Measurements from ENCODE around the gene THRAP3. TPM values are rescaled to one million over a fixed set of nuclear protein-coding genes. Genes with fewer than 3 reads are reported as not detected.

THRAP3 gene
- total RNA-seq, 1 donor from 2014 or later, result 167 TPM

DNA sequence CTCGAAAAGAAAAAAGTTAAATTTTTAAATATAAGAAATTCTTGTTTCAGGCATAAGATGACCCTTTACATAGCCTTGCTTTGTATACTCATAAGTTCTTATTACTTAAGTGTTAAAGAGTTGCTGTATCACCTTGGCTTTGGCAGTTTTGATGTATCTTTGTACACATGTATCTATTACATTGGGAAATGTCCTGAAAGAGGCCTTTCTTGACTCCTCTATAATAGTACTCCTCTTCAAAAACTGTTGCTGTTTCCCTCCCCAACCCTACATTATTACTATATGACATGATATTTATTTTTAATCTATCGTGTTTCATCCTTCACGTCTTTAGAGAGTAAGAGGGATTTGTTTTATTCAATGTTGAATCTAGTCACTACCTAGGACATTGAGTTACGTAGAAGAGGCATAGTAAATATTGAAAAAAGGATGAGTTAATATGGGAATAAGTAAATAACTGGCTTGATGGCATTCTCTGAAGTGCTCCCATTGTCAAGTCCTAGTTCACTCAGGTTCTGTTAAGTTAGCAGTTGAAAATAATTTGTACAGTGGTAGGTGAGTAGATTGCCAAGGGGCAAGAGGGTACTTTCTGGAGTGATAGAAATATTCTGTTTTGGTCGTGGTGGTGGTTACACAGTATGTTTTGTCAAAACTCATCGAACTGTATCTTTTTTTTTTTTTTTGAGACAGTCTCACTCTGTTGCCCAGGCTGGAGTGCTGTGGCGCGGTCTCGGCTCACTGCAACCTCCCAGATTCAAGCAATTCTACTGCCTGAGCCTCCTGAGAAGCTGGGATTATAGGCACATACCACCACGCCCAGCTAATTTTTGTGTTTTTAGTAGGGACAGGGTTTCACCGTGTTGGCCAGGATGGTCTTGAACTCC, 8.2 kb downstream of the THRAP3 start:
- TF ChIP-seq, protein P1, sequence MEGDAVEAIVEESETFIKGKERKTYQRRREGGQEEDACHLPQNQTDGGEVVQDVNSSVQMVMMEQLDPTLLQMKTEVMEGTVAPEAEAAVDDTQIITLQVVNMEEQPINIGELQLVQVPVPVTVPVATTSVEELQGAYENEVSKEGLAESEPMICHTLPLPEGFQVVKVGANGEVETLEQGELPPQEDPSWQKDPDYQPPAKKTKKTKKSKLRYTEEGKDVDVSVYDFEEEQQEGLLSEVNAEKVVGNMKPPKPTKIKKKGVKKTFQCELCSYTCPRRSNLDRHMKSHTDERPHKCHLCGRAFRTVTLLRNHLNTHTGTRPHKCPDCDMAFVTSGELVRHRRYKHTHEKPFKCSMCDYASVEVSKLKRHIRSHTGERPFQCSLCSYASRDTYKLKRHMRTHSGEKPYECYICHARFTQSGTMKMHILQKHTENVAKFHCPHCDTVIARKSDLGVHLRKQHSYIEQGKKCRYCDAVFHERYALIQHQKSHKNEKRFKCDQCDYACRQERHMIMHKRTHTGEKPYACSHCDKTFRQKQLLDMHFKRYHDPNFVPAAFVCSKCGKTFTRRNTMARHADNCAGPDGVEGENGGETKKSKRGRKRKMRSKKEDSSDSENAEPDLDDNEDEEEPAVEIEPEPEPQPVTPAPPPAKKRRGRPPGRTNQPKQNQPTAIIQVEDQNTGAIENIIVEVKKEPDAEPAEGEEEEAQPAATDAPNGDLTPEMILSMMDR (conservative IDR thresholded peaks at IDR 0.05), result no peak
- no peak for DNase-seq (ENCODE audit: low read depth, low spot score)
- H3K27me3 Mint-ChIP-seq (ENCODE audit: low read depth), result no peaks in the 10 kb centered on the region
- H3K27ac Mint-ChIP-seq (ENCODE audit: unreplicated experiment), result no peak overlapping the region
- no peaks in the 10 kb centered on the region for H3K9me3 Mint-ChIP-seq
- no peak overlapping the region for H3K4me3 Mint-ChIP-seq
- H3K4me1 Mint-ChIP-seq, result peaks cover 11% of the 10 kb centered on the region
- peaks cover 8% of the 10 kb centered on the region for H3K36me3 Mint-ChIP-seq (ENCODE audit: low read depth)

GRCh38 chr1:36236302-36236701, 12.1 kb downstream of the THRAP3 start:
- H3K27ac Mint-ChIP-seq (ENCODE audit: unreplicated experiment), result no peak overlapping the region
- no peaks in the 10 kb centered on the region for H3K9me3 Mint-ChIP-seq
- H3K4me1 Mint-ChIP-seq, result peaks cover 24% of the 10 kb centered on the region
- TF ChIP-seq, protein P1 (conservative IDR thresholded peaks at IDR 0.05), result no peak
- H3K36me3 Mint-ChIP-seq (ENCODE audit: low read depth), result peaks cover 4% of the 10 kb centered on the region
- DNase-seq (ENCODE audit: low read depth, low spot score), result no peak
- no peak overlapping the region for H3K4me3 Mint-ChIP-seq
- no peaks in the 10 kb centered on the region for H3K27me3 Mint-ChIP-seq (ENCODE audit: low read depth)

- H3K27ac Mint-ChIP-seq (ENCODE audit: unreplicated experiment), result peak overlapping the region; percentile 8
- no peak overlapping the region for H3K4me3 Mint-ChIP-seq
These were observed 14.2 kb downstream of the THRAP3 start for GRCh38 chr1:36238433-36238832.

DNA sequence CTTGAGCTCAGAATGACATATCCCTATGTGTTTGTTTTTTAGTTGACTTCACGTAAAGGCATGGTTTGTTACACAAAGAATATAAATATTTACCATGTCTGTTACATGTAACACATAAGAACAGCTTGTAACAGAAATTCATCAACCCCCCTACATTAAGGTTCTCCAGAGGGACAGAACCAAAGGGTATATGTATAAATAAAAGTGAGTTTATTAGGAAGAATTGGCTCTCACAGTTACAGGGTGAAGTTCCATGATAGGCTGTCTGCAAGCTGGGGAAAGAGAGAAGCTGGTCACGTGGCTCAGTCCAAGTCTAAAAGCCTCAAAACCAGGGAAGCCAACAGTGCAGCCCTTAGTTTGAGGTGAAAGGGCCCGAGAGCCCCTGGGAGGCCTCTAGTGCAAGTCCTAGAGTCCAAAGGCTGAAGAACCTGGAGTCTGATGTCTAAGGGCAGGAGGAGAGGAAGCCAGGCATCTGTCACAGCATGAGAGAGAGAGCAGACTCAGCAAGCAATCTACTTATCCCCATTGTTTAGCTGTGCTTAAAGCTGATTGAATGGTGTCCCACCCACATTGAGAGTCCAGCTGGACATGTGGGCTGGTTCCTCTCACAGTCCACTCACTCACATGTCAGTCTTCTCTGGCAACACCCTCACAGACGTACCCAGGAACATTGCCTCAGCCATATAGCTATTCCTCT, 15.8 kb downstream of the THRAP3 start:
- H3K4me3 Mint-ChIP-seq, result peak overlapping the region; percentile 32
- no peak for DNase-seq (ENCODE audit: low read depth, low spot score)
- no peaks in the 10 kb centered on the region for H3K27me3 Mint-ChIP-seq (ENCODE audit: low read depth)
- H3K36me3 Mint-ChIP-seq (ENCODE audit: low read depth), result peaks cover 9% of the 10 kb centered on the region
- H3K27ac Mint-ChIP-seq (ENCODE audit: unreplicated experiment), result peak overlapping the region; percentile 84
- peaks cover 34% of the 10 kb centered on the region for H3K4me1 Mint-ChIP-seq
- H3K9me3 Mint-ChIP-seq, result no peaks in the 10 kb centered on the region
- TF ChIP-seq, protein P1 (conservative IDR thresholded peaks at IDR 0.05), result no peak

More at GRCh38 chr1:36238433-36238832, 14.2 kb downstream of the THRAP3 start:
- TF ChIP-seq, protein P1 (conservative IDR thresholded peaks at IDR 0.05), result no peak
- DNase-seq (ENCODE audit: low read depth, low spot score), result no peak
- H3K27me3 Mint-ChIP-seq (ENCODE audit: low read depth), result no peaks in the 10 kb centered on the region
- H3K9me3 Mint-ChIP-seq, result no peaks in the 10 kb centered on the region
- peaks cover 28% of the 10 kb centered on the region for H3K4me1 Mint-ChIP-seq
- peaks cover 5% of the 10 kb centered on the region for H3K36me3 Mint-ChIP-seq (ENCODE audit: low read depth)

DNA sequence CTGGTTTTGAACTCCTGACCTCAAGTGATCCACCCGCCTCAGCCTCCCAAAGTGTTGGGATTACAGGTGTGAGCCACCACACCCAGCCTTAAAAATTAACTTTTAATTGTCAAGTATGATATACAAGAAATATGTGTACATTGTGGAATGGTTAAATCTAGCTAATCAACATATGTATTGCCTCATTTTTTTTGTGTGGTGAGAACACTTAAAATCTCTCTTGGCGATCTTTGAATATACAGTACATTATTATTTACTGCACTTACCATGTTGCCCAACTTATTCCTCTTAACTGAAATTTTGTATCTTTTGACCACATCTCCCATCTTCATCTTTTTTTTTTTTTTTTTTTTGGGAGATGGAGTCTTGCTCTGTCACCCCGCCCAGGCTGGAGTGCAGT, 23.3 kb downstream of the THRAP3 start:
- Mint-ChIP-seq H3K27me3 (ENCODE audit: low read depth) (no peaks in the 10 kb centered on the region), H3K4me3 (no peak overlapping the region), H3K27ac (ENCODE audit: unreplicated experiment) (no peak overlapping the region), H3K4me1 (peaks cover 41% of the 10 kb centered on the region), H3K36me3 (ENCODE audit: low read depth) (peaks cover 27% of the 10 kb centered on the region), H3K9me3 (peaks cover 5% of the 10 kb centered on the region)
- TF ChIP-seq, protein P1 (conservative IDR thresholded peaks at IDR 0.05), result no peak
- no peak for DNase-seq (ENCODE audit: low read depth, low spot score)

Data from neural crest cell (in vitro differentiated cells).